ENCODE results near the gene ZNF385B.

DNA sequence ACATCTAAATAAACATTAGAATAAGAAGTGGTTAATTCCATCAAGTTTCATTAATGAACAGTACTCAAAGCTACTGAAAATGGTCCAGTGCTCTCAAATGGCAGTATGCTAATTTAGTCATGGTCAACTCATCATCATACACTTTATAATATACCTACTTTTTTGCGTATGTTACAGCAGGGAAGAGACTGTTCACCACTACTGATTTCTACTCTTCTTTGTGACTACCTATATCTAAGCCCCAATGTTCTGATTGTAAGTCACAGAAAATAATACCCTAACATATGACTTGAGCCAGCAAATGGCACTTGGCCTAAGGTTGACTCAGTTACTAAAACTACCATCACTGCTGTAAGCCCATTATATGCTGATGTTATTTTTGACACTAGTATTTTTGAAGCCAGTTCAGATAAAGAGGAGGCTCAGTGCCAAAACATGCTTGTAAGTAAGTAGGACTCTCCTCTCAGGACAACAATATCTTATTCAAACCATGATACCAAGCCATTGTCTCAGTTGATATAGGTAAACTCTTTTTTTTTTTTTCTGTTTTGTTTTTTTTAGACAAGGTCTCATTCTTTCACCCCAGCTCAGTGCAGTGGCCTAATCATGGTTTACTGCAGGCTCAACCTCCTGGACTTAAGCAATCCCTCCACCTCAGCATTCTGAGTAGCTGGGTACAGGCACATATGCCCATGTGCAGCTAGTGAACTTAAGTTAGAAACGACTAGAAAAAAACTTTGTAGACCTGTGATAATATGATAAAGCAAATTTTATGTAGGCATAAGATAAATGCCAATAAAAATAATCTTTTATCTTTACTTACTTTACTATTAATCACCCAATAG, 266.9 kb downstream of the ZNF385B start:
- TF ChIP-seq GATA3 (IDR thresholded peaks at IDR 0.05; ENCODE audit: low read depth, low read length), result no peak
- no peak for TF ChIP-seq GATA2 (IDR thresholded peaks at IDR 0.05; ENCODE audit: low read depth, low read length)
